Endodermal cell (in vitro differentiated cells): ENCODE measurements around the gene RPL38. TPM values are rescaled to one million over a fixed set of nuclear protein-coding genes. Genes with fewer than 3 reads are reported as not detected.

Experiments used
- DNase-seq: peaks from one replicate; pipeline ENCODE4 v3.0.0-alpha.2; 2017
- H3K27ac ChIP-seq: 2 replicates; pipeline ENCODE4 v1.5.1; 2013; ENCODE audit warnings: mild to moderate bottlenecking, low read depth, low read length, moderate library complexity
- H3K27me3 ChIP-seq: 2 replicates; pipeline ENCODE4 v1.6.1; 2013; ENCODE audit warnings: mild to moderate bottlenecking, low read length, moderate library complexity; ENCODE audit not compliant: insufficient read depth, control insufficient read depth, poor library complexity, severe bottlenecking
- H3K36me3 ChIP-seq: 2 replicates; pipeline ENCODE4 v1.7.0; 2013; ENCODE audit warnings: mild to moderate bottlenecking, low read length, moderate library complexity; ENCODE audit not compliant: control insufficient read depth, insufficient read depth
- H3K4me1 ChIP-seq: one replicate; pipeline ENCODE4 v1.7.0; 2013; ENCODE audit warnings: low read length; ENCODE audit not compliant: control insufficient read depth, insufficient read depth
- H3K4me3 ChIP-seq: 2 replicates; pipeline ENCODE4 v1.5.1; 2013; ENCODE audit warnings: mild to moderate bottlenecking, low read length, moderate library complexity
- H3K9ac ChIP-seq: 2 replicates; pipeline ENCODE4 v1.6.1; 2013; ENCODE audit warnings: mild to moderate bottlenecking, low read length, moderate library complexity; ENCODE audit not compliant: poor library complexity, severe bottlenecking; ENCODE audit errors: extremely low read depth
- H3K9me3 ChIP-seq: 2 replicates; pipeline ENCODE4 v1.6.1; 2013; ENCODE audit warnings: mild to moderate bottlenecking, low read length, moderate library complexity; ENCODE audit not compliant: control insufficient read depth
- H3K27ac Mint-ChIP-seq: 2 replicates; pipeline ENCODE4 v1.8.0; 2020; ENCODE audit warnings: mixed read lengths
- H3K27me3 Mint-ChIP-seq: 2 replicates; pipeline ENCODE4 v1.8.0; 2021; ENCODE audit warnings: mild to moderate bottlenecking, mixed read lengths; ENCODE audit not compliant: insufficient read depth
- H3K36me3 Mint-ChIP-seq: 2 replicates; pipeline ENCODE4 v1.8.0; 2020; ENCODE audit warnings: low read depth, mixed read lengths
- H3K4me1 Mint-ChIP-seq: 2 replicates; pipeline ENCODE4 v1.8.0; 2020; ENCODE audit warnings: mixed read lengths
- H3K4me3 Mint-ChIP-seq: 2 replicates; pipeline ENCODE4 v1.8.0; 2020; ENCODE audit warnings: mild to moderate bottlenecking, moderate library complexity, mixed read lengths
- H3K9me3 Mint-ChIP-seq: 2 replicates; pipeline ENCODE4 v1.8.0; 2020; ENCODE audit warnings: mild to moderate bottlenecking, mixed read lengths
- WGBS, 2 experiments: methylation state at CpG; one replicate each; pipeline versions ENCODE4 v1.1.5 to v1.1.7; 2013; ENCODE audit warnings: missing lambda C conversion rate in 2 of 2, mixed read lengths in 1 of 2; ENCODE audit not compliant: insufficient coverage in 1 of 2, insufficient read length in 1 of 2; 5-methylcytosine and 5-hydroxymethylcytosine counted together
- total RNA-seq, 2 donors: library from RNA; stranded (reverse); fragmentation: NEBNext Ultra II Directional in 1 of 2; extraction: Animal tissue kit (Norgen Biotek cat#: 25700) in 1 of 2; gene quantifications; 2 replicates in 1 of 2; 3 replicates in 1 of 2; pipeline ENCODE4 v1.2.1, GENCODE V29; 2021
- TF ChIP-seq, protein P1 (sequence below): fragments of 200-600 bp; sonication (generic); conservative IDR thresholded peaks from 2 replicates; pipeline ENCODE4 v1.5.0; 2021; ENCODE audit warnings: antibody characterized with exemption, mild to moderate bottlenecking

Gene RPL38
- total RNA-seq, 2 donors from 2014 or later = 1,155 to 1,199 TPM

- H3K4me1 ChIP-seq = peaks cover 14% of the 10 kb centered on the region
- Mint-ChIP-seq H3K27me3 (peaks cover 47% of the 10 kb centered on the region), H3K4me1 (peaks cover 43% of the 10 kb centered on the region), H3K9me3 (no peaks in the 10 kb centered on the region), H3K36me3 (peaks cover 32% of the 10 kb centered on the region), H3K27ac (peak overlapping the region; percentile 92), H3K4me3 (peak overlapping the region; percentile 56)
- H3K9me3 ChIP-seq = no peaks in the 10 kb centered on the region
- H3K27me3 ChIP-seq = peaks cover 38% of the 10 kb centered on the region
- 71 to 80% methylated on average over 8 of the region's 8 CpGs for WGBS, 2 experiments
- TF ChIP-seq, protein P1, sequence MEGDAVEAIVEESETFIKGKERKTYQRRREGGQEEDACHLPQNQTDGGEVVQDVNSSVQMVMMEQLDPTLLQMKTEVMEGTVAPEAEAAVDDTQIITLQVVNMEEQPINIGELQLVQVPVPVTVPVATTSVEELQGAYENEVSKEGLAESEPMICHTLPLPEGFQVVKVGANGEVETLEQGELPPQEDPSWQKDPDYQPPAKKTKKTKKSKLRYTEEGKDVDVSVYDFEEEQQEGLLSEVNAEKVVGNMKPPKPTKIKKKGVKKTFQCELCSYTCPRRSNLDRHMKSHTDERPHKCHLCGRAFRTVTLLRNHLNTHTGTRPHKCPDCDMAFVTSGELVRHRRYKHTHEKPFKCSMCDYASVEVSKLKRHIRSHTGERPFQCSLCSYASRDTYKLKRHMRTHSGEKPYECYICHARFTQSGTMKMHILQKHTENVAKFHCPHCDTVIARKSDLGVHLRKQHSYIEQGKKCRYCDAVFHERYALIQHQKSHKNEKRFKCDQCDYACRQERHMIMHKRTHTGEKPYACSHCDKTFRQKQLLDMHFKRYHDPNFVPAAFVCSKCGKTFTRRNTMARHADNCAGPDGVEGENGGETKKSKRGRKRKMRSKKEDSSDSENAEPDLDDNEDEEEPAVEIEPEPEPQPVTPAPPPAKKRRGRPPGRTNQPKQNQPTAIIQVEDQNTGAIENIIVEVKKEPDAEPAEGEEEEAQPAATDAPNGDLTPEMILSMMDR = no peak
- H3K36me3 ChIP-seq = peaks cover 42% of the 10 kb centered on the region
- peak overlapping the region; percentile 98 for H3K27ac ChIP-seq
- H3K4me3 ChIP-seq = no peak overlapping the region
- no peak for DNase-seq
- no peak overlapping the region for H3K9ac ChIP-seq
Observed at GRCh38 chr17:74211912-74212208, 8.4 kb downstream of the RPL38 start.

GRCh38 chr17:74212209-74212912 is 8.9 kb downstream of the RPL38 start:
- peak overlapping the region; percentile 73 for H3K4me3 ChIP-seq
- Mint-ChIP-seq H3K27me3 (peaks cover 50% of the 10 kb centered on the region), H3K4me1 (peaks cover 43% of the 10 kb centered on the region), H3K27ac (no peak overlapping the region), H3K36me3 (peaks cover 28% of the 10 kb centered on the region), H3K4me3 (peak overlapping the region; percentile 56), H3K9me3 (no peaks in the 10 kb centered on the region)
- H3K4me1 ChIP-seq = peaks cover 14% of the 10 kb centered on the region
- H3K27ac ChIP-seq = no peak overlapping the region
- WGBS, 2 experiments = 39 to 43% methylated on average over 37 to 48 of the region's 48 CpGs
- peak; percentile 88 for DNase-seq
- no peak overlapping the region for H3K9ac ChIP-seq
- TF ChIP-seq, protein P1 = no peak
- H3K9me3 ChIP-seq = no peaks in the 10 kb centered on the region
- peaks cover 38% of the 10 kb centered on the region for H3K27me3 ChIP-seq
- H3K36me3 ChIP-seq = peaks cover 37% of the 10 kb centered on the region

DNA sequence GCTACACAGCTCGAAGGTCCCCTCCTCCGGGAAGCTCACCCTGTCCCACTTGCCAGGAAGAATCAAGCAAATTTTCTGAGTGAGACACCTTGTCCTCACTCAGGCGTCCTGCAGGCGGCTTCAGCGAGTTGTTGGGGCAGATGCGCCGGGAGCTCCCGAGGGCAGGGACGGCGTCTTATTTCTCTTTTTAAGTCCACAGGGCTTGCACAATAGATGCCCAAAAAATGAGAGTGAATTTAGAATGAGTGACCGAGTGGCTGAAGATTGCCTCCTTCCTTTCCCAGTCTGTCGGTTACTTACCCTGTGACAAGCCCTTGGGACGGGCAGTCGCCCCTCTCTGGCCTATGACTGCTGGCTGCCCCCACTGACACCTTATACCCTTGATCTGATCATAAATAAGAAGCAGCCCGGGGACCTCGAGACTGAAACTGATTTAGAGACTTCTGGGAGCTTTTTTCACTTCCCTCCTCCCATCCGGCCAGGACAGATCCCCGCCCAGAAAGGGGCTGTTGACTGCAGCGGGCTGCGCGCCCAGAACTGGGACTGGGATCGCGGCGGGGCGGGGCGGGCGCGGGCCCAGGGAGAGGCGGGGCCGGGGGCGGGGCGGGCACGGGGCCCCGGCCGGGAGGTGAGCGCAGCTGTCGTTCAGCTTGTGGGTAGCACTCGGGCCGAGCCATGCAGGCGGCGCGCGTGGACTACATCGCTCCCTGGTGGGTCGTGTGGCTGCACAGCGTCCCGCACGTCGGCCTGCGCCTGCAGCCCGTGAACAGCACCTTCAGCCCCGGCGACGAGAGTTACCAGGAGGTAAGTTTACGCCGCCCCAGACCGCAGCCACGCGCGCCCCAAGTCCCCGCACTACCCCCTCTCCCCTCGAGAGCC is 9.7 kb downstream of the RPL38 start, which contains the start of gene TTYH2:
TTYH2 (plus strand) TSS at position 659 of the 879 bp plus-strand sequence; CDS start at position 676, 17 bp downstream.
- H3K4me3 ChIP-seq = peak within 1 kb of the TSS; percentile 73
- 5 to 7% methylated on average over 21 to 62 of the region's 62 CpGs for WGBS, 2 experiments

More for the DNA sequence above, 9.7 kb downstream of the RPL38 start, which contains the start of gene TTYH2:
- Mint-ChIP-seq H3K27ac (peak within 1 kb of the TSS; percentile 52), H3K4me1 (peaks cover 38% of the 10 kb centered on the region), H3K9me3 (no peaks in the 10 kb centered on the region), H3K36me3 (peaks cover 22% of the 10 kb centered on the region), H3K27me3 (peaks cover 50% of the 10 kb centered on the region), H3K4me3 (peak within 1 kb of the TSS; percentile 56)
- Histone ChIP-seq H3K36me3 (peaks cover 29% of the 10 kb centered on the region), H3K9ac (no peak within 1 kb of the TSS), H3K9me3 (no peaks in the 10 kb centered on the region), H3K27ac (no peak within 1 kb of the TSS), H3K27me3 (peaks cover 38% of the 10 kb centered on the region), H3K4me1 (peaks cover 14% of the 10 kb centered on the region)
- TF ChIP-seq, protein P1 = peak; percentile 59
- peak; percentile 96 for DNase-seq
